Ascending aorta (tissue), 2 donors: ENCODE results near the gene SRRM4. TPM values are rescaled to one million over a fixed set of nuclear protein-coding genes. Genes with fewer than 3 reads are reported as not detected.

Source experiments
- DNase-seq, 2 donors: peaks; one replicate each; pipeline ENCODE4 v3.0.0-alpha.2; 2019; ENCODE audit warnings: low spot score in 2 of 2
- H3K27ac ChIP-seq, 2 donors: fragments of 200-600 bp; sonication (generic); one replicate each; pipeline ENCODE4 v1.5.1; 2016 to 2017; ENCODE audit warnings: mild to moderate bottlenecking in 1 of 2
- H3K27me3 ChIP-seq: fragments of 200-600 bp; sonication (generic); one replicate; pipeline ENCODE4 v1.5.1; 2017
- H3K36me3 ChIP-seq, 2 donors: fragments of 200-600 bp; sonication (generic); one replicate each; pipeline ENCODE4 v1.5.1; 2016
- H3K4me1 ChIP-seq, 2 donors: fragments of 200-600 bp; sonication (generic); one replicate each; pipeline ENCODE4 v1.5.1; 2016 to 2017; ENCODE audit warnings: mild to moderate bottlenecking in 1 of 2
- H3K4me3 ChIP-seq, 2 donors: fragments of 200-600 bp; sonication (generic); one replicate each; pipeline ENCODE4 v1.5.1; 2016 to 2017; ENCODE audit warnings: mild to moderate bottlenecking in 1 of 2
- H3K9me3 ChIP-seq, 2 donors: fragments of 200-600 bp; sonication (generic); one replicate each; pipeline ENCODE4 v1.5.1; 2016
- CTCF ChIP-seq, 3 experiments: fragments of 200-600 bp in 2 of 3; fragments of 450-650 bp in 1 of 3; sonication (generic) in 2 of 3; IDR thresholded peaks; one replicate each; pipeline ENCODE4 v1.5.1; 2016 to 2019; ENCODE audit warnings: antibody characterized with exemption in 3 of 3, mild to moderate bottlenecking in 1 of 3, moderate library complexity in 1 of 3
- intact Hi-C: fragments of 100-400 bp; cut with DNase I; formaldehyde crosslinking; loops from one replicate; pipeline ENCODE4 v1.15.1; 2023
- total RNA-seq: library from RNA; depleted of rRNA; stranded (reverse); fragments of >200 nt; gene quantifications from one replicate; pipeline ENCODE4 v1.1.0, GENCODE V29; 2016

The SRRM4 gene
- total RNA-seq, 1 donor from 2014 or later, result not detected

- no peak for TF ChIP-seq CTCF (IDR thresholded peaks at IDR 0.05)
- Histone ChIP-seq H3K27ac (no peak overlapping the region), H3K4me3 (no peak overlapping the region), H3K27me3 (no peaks in the 10 kb centered on the region), H3K36me3 (no peaks in the 10 kb centered on the region), H3K9me3 (peaks cover 0 to 16% of the 10 kb centered on the region in 2 donors), H3K4me1 (peaks cover 3 to 4% of the 10 kb centered on the region in 2 donors)
- no peak for DNase-seq
- intact Hi-C loops, result no loop called here
These were observed 170.2 kb downstream of the SRRM4 start for GRCh38 chr12:119151445-119152026.

- Histone ChIP-seq H3K4me3 (peak overlapping the region in 1 of 2 donors; percentile 44), H3K36me3 (no peaks in the 10 kb centered on the region)
These were observed 172.4 kb downstream of the SRRM4 start for GRCh38 chr12:119153477-119154434.

GRCh38 chr12:119154435-119154818 is 173.1 kb downstream of the SRRM4 start:
- Histone ChIP-seq H3K27ac (peak overlapping the region in 1 of 2 donors; percentile 97), H3K4me3 (peak overlapping the region in 1 of 2 donors; percentile 44), H3K27me3 (no peaks in the 10 kb centered on the region), H3K4me1 (peaks cover 7 to 15% of the 10 kb centered on the region in 2 donors), H3K9me3 (peaks cover 0 to 16% of the 10 kb centered on the region in 2 donors), H3K36me3 (no peaks in the 10 kb centered on the region)
- TF ChIP-seq CTCF (IDR thresholded peaks at IDR 0.05), result no peak
- intact Hi-C loops, result no loop called here
- DNase-seq, result no peak

More at GRCh38 chr12:119153477-119154434, 172.4 kb downstream of the SRRM4 start:
- no peak for TF ChIP-seq CTCF (IDR thresholded peaks at IDR 0.05)
- Histone ChIP-seq H3K27me3 (no peaks in the 10 kb centered on the region), H3K4me1 (peaks cover 7 to 11% of the 10 kb centered on the region in 2 donors), H3K27ac (no peak overlapping the region), H3K9me3 (peaks cover 0 to 16% of the 10 kb centered on the region in 2 donors)
- DNase-seq, result peak in 1 of 2 donors; percentile 85
- intact Hi-C loops, result no loop called here

GRCh38 chr12:119156401-119157044 is 175.2 kb downstream of the SRRM4 start:
- DNase-seq, result peak in 1 of 2 donors; percentile 79
- TF ChIP-seq CTCF (IDR thresholded peaks at IDR 0.05), result peak in 2 of 3 experiments; percentile 39 to 40
- Histone ChIP-seq H3K4me3 (peak overlapping the region; percentile 41 to 45), H3K36me3 (no peaks in the 10 kb centered on the region), H3K9me3 (peaks cover 0 to 8% of the 10 kb centered on the region in 2 donors), H3K27me3 (no peaks in the 10 kb centered on the region), H3K4me1 (peaks cover 7 to 15% of the 10 kb centered on the region in 2 donors), H3K27ac (peak overlapping the region; percentile 89 to 97)
- intact Hi-C loops, result loop anchor here (1.0 kb wide), 1 partner anchor 22 kb away; the partner anchor contains the start of gene HSPB8

- intact Hi-C loops, result no loop called here
- H3K27me3 ChIP-seq, result no peaks in the 10 kb centered on the region
- H3K36me3 ChIP-seq, result no peaks in the 10 kb centered on the region
- peak overlapping the region; percentile 12 to 22 for H3K4me3 ChIP-seq
- no peak for TF ChIP-seq CTCF (IDR thresholded peaks at IDR 0.05)
- H3K4me1 ChIP-seq, result peaks cover 7 to 15% of the 10 kb centered on the region in 2 donors
- H3K9me3 ChIP-seq, result no peaks in the 10 kb centered on the region
- peak overlapping the region; percentile 89 to 97 for H3K27ac ChIP-seq
- peak in 1 of 2 donors; percentile 79 for DNase-seq
These were observed 176.2 kb downstream of the SRRM4 start for GRCh38 chr12:119157528-119157927.
